ENCODE data around the gene KY. TPM values are rescaled to one million over a fixed set of nuclear protein-coding genes. Genes with fewer than 3 reads are reported as not detected.

Gene KY
- total RNA-seq, 1 experiment from 2014 or later, result not detected

- DNase-seq (ENCODE audit: low read depth), result no peak
Measured at GRCh38 chr3:134559591-134559990, 91.2 kb downstream of the KY start.

Other genes starting within 250 kb of the KY start
- 82.9 and 104 TPM in 2 replicates for gene ANAPC13, start 165.0 kb downstream of the KY start, total RNA-seq (2014; rRNA removed; shearing (Covaris generic))
- 25.6 and 28.1 TPM in 2 replicates for gene CEP63, start 165.0 kb downstream of the KY start, total RNA-seq (2014; rRNA removed; shearing (Covaris generic))
- 4.4 and 5.3 TPM in 2 replicates for gene EPHB1, start 144.2 kb upstream of the KY start, total RNA-seq (2014; rRNA removed; shearing (Covaris generic))

Data from HT1080 (cell line).